WERI-Rb-1 (cell line): ENCODE data around the gene TIAM1.

Experiments used
- DNase-seq: peaks from one replicate; pipeline ENCODE4 v3.0.0-alpha.2; 2020
- H3K27ac ChIP-seq: fragments of 250-450 bp; sonication (Bioruptor Pico); 2 replicates; pipeline ENCODE4 v1.5.1; 2020; ENCODE audit warnings: mild to moderate bottlenecking, moderate library complexity
- H3K27me3 ChIP-seq: fragments of 250-450 bp; sonication (Bioruptor Pico); 2 replicates; pipeline ENCODE4 v1.5.1; 2021; ENCODE audit warnings: mild to moderate bottlenecking, low read depth, moderate library complexity; ENCODE audit not compliant: insufficient read depth, severe bottlenecking
- H3K36me3 ChIP-seq: fragments of 250-450 bp; sonication (Bioruptor Pico); 2 replicates; pipeline ENCODE4 v1.5.1; 2020; ENCODE audit warnings: mild to moderate bottlenecking, moderate library complexity
- H3K4me3 ChIP-seq: 2 replicates; pipeline ENCODE4 v1.5.1; 2011; ENCODE audit warnings: low read depth, mild to moderate bottlenecking, control low read depth, low read length
- H3K9me3 ChIP-seq: fragments of 250-450 bp; sonication (Bioruptor Pico); 2 replicates; pipeline ENCODE4 v1.5.1; 2021; ENCODE audit warnings: mild to moderate bottlenecking, moderate library complexity; ENCODE audit not compliant: severe bottlenecking
- TF ChIP-seq, protein P1 (sequence below): IDR thresholded peaks from 2 replicates; pipeline ENCODE4 v1.5.1; 2011; ENCODE audit warnings: low read depth, mild to moderate bottlenecking, control low read depth, inconsistent platforms, low read length

The TIAM1 gene, protein sequence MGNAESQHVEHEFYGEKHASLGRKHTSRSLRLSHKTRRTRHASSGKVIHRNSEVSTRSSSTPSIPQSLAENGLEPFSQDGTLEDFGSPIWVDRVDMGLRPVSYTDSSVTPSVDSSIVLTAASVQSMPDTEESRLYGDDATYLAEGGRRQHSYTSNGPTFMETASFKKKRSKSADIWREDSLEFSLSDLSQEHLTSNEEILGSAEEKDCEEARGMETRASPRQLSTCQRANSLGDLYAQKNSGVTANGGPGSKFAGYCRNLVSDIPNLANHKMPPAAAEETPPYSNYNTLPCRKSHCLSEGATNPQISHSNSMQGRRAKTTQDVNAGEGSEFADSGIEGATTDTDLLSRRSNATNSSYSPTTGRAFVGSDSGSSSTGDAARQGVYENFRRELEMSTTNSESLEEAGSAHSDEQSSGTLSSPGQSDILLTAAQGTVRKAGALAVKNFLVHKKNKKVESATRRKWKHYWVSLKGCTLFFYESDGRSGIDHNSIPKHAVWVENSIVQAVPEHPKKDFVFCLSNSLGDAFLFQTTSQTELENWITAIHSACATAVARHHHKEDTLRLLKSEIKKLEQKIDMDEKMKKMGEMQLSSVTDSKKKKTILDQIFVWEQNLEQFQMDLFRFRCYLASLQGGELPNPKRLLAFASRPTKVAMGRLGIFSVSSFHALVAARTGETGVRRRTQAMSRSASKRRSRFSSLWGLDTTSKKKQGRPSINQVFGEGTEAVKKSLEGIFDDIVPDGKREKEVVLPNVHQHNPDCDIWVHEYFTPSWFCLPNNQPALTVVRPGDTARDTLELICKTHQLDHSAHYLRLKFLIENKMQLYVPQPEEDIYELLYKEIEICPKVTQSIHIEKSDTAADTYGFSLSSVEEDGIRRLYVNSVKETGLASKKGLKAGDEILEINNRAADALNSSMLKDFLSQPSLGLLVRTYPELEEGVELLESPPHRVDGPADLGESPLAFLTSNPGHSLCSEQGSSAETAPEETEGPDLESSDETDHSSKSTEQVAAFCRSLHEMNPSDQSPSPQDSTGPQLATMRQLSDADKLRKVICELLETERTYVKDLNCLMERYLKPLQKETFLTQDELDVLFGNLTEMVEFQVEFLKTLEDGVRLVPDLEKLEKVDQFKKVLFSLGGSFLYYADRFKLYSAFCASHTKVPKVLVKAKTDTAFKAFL (N-terminal part only)

GRCh38 chr21:31343680-31344480, at the start of gene TIAM1:
TSS of gene TIAM1 (minus strand) at chr21:31344261. CDS start at chr21:31266972, 77,289 bp downstream.
- TF ChIP-seq, protein P1, sequence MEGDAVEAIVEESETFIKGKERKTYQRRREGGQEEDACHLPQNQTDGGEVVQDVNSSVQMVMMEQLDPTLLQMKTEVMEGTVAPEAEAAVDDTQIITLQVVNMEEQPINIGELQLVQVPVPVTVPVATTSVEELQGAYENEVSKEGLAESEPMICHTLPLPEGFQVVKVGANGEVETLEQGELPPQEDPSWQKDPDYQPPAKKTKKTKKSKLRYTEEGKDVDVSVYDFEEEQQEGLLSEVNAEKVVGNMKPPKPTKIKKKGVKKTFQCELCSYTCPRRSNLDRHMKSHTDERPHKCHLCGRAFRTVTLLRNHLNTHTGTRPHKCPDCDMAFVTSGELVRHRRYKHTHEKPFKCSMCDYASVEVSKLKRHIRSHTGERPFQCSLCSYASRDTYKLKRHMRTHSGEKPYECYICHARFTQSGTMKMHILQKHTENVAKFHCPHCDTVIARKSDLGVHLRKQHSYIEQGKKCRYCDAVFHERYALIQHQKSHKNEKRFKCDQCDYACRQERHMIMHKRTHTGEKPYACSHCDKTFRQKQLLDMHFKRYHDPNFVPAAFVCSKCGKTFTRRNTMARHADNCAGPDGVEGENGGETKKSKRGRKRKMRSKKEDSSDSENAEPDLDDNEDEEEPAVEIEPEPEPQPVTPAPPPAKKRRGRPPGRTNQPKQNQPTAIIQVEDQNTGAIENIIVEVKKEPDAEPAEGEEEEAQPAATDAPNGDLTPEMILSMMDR, result no peak
- Histone ChIP-seq H3K9me3 (no peaks in the 10 kb centered on the region), H3K27me3 (no peaks in the 10 kb centered on the region), H3K27ac (no peak within 1 kb of the TSS), H3K4me3 (no peak within 1 kb of the TSS), H3K36me3 (no peaks in the 10 kb centered on the region; the same call in 1 of the 2 replicates)
- DNase-seq, result no peak

- Histone ChIP-seq H3K36me3 (no peaks in the 10 kb centered on the region), H3K27me3 (no peaks in the 10 kb centered on the region), H3K9me3 (no peaks in the 10 kb centered on the region), H3K27ac (no peak overlapping the region), H3K4me3 (no peak overlapping the region)
- TF ChIP-seq, protein P1, result no peak
- DNase-seq, result no peak
These were observed 43.6 kb upstream of the TIAM1 start for GRCh38 chr21:31387560-31388186.

GRCh38 chr21:31386006-31386405, 41.9 kb upstream of the TIAM1 start:
- H3K36me3 ChIP-seq, result no peaks in the 10 kb centered on the region
- H3K27ac ChIP-seq, result no peak overlapping the region
- no peaks in the 10 kb centered on the region for H3K9me3 ChIP-seq
- DNase-seq, result no peak
- no peak overlapping the region for H3K4me3 ChIP-seq
- TF ChIP-seq, protein P1, result no peak
- no peaks in the 10 kb centered on the region for H3K27me3 ChIP-seq

GRCh38 chr21:31383770-31384169, 39.7 kb upstream of the TIAM1 start:
- no peaks in the 10 kb centered on the region for H3K36me3 ChIP-seq
- H3K27ac ChIP-seq, result no peak overlapping the region
- H3K27me3 ChIP-seq, result no peaks in the 10 kb centered on the region
- TF ChIP-seq, protein P1, result no peak
- no peaks in the 10 kb centered on the region for H3K9me3 ChIP-seq
- DNase-seq, result no peak
- H3K4me3 ChIP-seq, result no peak overlapping the region

DNA sequence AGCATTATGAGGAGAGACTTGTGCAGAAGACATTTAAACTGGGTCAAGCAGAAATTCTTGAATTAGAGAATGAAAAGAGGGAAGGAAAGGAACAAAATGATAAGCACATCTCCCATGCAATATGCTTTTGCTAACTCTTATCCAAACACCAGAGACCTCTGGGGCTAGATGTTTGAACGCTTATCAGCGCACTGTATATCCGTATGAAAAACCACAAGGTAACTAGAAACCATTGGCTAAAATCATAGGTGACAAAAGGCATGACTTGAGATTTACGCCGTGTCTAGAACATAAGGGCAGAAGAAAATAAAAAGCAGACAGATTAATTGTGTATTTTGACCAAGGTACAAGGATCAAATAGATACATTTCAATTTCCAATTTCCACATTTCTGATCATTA, 38.0 kb upstream of the TIAM1 start:
- TF ChIP-seq, protein P1, result no peak
- Histone ChIP-seq H3K27ac (no peak overlapping the region), H3K9me3 (no peaks in the 10 kb centered on the region), H3K4me3 (no peak overlapping the region), H3K27me3 (no peaks in the 10 kb centered on the region), H3K36me3 (no peaks in the 10 kb centered on the region)
- DNase-seq, result no peak
